ENCODE results near the gene NAP1L1. TPM values are rescaled to one million over a fixed set of nuclear protein-coding genes. Genes with fewer than 3 reads are reported as not detected.
A peak's percentile ranks its signal among the peaks of the same experiment; 100 is the strongest.

NAP1L1 gene
- total RNA-seq, 1 experiment from 2014 or later, result 946 TPM

DNA sequence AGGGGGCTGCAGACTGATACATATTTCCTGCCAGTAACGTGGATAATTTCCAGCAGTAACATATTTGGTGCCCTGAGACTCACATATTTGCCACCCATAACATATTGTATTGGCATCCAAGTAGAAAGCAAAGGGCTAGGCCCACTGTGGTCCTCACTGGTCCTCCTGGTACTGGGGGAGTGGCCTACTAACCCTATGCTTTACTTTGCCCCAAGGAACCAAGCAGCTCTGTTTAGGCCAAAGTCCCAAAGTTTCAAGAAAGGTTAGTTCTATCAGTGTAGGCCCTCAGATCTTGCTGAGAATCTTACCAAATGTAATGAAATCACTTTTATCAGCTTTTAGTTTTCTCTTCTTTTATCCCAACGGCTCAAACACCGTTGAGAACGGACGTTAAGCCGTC lies 35.4 kb upstream of the NAP1L1 start (continued):
- TF ChIP-seq, protein P1, sequence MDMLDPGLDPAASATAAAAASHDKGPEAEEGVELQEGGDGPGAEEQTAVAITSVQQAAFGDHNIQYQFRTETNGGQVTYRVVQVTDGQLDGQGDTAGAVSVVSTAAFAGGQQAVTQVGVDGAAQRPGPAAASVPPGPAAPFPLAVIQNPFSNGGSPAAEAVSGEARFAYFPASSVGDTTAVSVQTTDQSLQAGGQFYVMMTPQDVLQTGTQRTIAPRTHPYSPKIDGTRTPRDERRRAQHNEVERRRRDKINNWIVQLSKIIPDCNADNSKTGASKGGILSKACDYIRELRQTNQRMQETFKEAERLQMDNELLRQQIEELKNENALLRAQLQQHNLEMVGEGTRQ (CRISPR knock-in tag; IDR thresholded peaks at IDR 0.05), result no peak

DNA sequence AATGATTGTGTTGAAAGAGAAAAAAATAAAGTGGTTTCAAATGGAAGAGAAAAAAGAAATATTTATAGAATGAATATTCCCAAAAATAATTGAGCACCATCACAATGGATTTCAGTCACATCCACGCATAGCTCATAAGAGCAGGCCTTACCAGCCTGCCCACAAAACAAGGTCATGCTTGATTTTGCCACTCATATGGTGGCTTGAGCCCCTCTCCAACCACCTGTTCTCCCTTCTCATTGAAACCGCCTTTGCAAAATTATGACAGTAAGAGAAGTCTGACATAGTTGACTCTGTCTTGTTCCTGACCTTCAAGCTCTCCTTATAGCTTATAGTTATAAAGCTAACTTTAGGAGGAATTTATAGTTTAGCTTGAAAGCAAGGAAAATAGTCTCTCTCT lies 33.3 kb upstream of the NAP1L1 start:
- Mint-ChIP-seq H3K36me3 (no peaks in the 10 kb centered on the region), H3K4me1 (0 out of 2 replicates have a peak, but pooled peaks cover 2% of the 10 kb centered on the region), H3K27ac (no peak overlapping the region), H3K9me3 (peaks cover 5% of the 10 kb centered on the region; the same call in 1 of the 2 replicates), H3K4me3 (no peak overlapping the region), H3K27me3 (ENCODE audit: low read depth) (no peaks in the 10 kb centered on the region)
- ATAC-seq (no peak), DNase-seq (ENCODE audit: low spot score) (no peak)
- ChIA-PET CTCF (no interaction called here), POLR2A (no interaction called here)
- TF ChIP-seq, protein P2, sequence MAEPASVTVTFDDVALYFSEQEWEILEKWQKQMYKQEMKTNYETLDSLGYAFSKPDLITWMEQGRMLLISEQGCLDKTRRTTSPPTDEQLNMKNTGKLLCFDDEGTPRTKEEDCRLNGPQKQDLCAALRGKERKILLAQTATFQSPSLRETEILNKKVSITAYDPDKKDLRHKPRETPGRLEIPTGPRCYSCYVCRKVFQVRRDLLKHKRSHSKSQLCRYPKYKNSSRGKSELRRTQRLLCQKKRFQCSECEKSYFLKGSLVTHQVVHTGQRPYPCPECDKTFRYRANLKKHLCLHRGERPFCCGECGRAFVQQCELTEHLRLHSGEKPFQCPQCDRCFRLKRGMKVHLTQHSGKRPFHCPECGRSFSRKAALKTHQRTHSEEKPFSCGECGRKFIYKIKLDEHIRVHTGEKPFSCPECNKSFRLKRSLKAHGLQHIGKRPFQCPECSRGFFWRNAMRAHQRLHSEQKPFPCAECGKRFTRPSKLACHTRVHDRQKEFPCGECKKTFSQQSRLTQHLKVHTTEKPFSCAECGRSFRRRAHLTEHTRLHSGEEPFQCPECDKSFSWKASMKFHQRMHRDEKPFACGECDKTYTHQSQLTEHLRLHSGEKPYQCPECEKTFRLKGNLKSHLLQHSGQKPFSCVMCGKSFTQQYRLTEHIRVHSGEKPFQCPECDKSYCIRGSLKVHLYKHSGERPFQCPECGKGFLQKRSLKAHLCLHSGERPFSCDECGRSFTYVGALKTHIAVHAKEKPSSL (CRISPR knock-in tag; conservative IDR thresholded peaks at IDR 0.05), result no peak
- TF ChIP-seq NR2C2 (CRISPR knock-in tag; IDR thresholded peaks at IDR 0.05), result no peak
- no peak for TF ChIP-seq ZNF263 (CRISPR knock-in tag; IDR thresholded peaks at IDR 0.05; ENCODE audit: low read depth)

DNA sequence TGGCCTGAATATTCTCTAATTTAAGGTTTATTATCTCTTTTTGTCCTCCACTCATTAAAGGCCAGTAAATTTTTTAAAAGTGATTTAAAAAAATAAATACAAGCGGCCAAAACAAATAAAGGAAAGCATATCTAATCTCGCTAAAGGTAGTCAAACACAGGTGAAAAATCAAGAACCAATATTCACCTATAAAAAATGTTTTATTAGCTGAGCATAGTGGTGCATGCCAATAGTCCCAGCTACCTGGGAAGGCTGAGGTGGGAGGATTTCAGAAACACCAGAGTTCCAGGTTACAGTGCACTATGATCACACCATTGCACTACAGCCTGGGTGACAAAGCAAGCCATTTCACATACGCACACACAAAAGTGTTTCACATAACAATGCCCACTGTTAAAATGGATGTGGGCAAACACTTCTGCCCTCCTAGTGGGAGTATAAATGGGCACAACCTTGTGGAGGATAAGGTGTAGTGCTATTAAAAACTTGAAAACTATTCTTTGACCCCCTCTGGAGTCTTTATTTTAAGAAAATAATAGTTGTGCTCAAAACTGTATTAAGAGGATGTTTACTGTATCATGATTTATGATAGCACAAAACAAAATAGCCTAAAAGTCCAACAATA lies 32.7 kb upstream of the NAP1L1 start:
- no peaks in the 10 kb centered on the region for H3K36me3 Mint-ChIP-seq
- TF ChIP-seq ZNF263 (CRISPR knock-in tag; IDR thresholded peaks at IDR 0.05; ENCODE audit: low read depth) (no peak), JAZF1 (CRISPR knock-in tag; IDR thresholded peaks at IDR 0.05) (no peak), ETV6 (CRISPR knock-in tag; IDR thresholded peaks at IDR 0.05) (no peak), RELA (CRISPR knock-in tag; IDR thresholded peaks at IDR 0.05; ENCODE audit: borderline replicate concordance) (no peak), ELF4 (CRISPR knock-in tag; IDR thresholded peaks at IDR 0.05; ENCODE audit: low read depth) (no peak)
- TF ChIP-seq, protein P3, sequence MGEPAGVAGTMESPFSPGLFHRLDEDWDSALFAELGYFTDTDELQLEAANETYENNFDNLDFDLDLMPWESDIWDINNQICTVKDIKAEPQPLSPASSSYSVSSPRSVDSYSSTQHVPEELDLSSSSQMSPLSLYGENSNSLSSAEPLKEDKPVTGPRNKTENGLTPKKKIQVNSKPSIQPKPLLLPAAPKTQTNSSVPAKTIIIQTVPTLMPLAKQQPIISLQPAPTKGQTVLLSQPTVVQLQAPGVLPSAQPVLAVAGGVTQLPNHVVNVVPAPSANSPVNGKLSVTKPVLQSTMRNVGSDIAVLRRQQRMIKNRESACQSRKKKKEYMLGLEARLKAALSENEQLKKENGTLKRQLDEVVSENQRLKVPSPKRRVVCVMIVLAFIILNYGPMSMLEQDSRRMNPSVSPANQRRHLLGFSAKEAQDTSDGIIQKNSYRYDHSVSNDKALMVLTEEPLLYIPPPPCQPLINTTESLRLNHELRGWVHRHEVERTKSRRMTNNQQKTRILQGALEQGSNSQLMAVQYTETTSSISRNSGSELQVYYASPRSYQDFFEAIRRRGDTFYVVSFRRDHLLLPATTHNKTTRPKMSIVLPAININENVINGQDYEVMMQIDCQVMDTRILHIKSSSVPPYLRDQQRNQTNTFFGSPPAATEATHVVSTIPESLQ (CRISPR knock-in tag; IDR thresholded peaks at IDR 0.05), result no peak
- TF ChIP-seq, protein P4, sequence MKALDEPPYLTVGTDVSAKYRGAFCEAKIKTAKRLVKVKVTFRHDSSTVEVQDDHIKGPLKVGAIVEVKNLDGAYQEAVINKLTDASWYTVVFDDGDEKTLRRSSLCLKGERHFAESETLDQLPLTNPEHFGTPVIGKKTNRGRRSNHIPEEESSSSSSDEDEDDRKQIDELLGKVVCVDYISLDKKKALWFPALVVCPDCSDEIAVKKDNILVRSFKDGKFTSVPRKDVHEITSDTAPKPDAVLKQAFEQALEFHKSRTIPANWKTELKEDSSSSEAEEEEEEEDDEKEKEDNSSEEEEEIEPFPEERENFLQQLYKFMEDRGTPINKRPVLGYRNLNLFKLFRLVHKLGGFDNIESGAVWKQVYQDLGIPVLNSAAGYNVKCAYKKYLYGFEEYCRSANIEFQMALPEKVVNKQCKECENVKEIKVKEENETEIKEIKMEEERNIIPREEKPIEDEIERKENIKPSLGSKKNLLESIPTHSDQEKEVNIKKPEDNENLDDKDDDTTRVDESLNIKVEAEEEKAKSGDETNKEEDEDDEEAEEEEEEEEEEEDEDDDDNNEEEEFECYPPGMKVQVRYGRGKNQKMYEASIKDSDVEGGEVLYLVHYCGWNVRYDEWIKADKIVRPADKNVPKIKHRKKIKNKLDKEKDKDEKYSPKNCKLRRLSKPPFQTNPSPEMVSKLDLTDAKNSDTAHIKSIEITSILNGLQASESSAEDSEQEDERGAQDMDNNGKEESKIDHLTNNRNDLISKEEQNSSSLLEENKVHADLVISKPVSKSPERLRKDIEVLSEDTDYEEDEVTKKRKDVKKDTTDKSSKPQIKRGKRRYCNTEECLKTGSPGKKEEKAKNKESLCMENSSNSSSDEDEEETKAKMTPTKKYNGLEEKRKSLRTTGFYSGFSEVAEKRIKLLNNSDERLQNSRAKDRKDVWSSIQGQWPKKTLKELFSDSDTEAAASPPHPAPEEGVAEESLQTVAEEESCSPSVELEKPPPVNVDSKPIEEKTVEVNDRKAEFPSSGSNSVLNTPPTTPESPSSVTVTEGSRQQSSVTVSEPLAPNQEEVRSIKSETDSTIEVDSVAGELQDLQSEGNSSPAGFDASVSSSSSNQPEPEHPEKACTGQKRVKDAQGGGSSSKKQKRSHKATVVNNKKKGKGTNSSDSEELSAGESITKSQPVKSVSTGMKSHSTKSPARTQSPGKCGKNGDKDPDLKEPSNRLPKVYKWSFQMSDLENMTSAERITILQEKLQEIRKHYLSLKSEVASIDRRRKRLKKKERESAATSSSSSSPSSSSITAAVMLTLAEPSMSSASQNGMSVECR (CRISPR knock-in tag; IDR thresholded peaks at IDR 0.05; ENCODE audit: borderline replicate concordance), result no peak
- 0 out of 2 replicates have a peak, but pooled peaks cover 2% of the 10 kb centered on the region for H3K4me1 Mint-ChIP-seq
- no peaks in the 10 kb centered on the region for H3K27me3 Mint-ChIP-seq (ENCODE audit: low read depth)
- no peak for DNase-seq (ENCODE audit: low spot score)
- H3K9me3 Mint-ChIP-seq, result peaks cover 5% of the 10 kb centered on the region; the same call in 1 of the 2 replicates
- no peak overlapping the region for H3K27ac Mint-ChIP-seq
- peak; percentile 48; the same call in 1 of the 2 replicates for ATAC-seq
- H3K4me3 Mint-ChIP-seq, result no peak overlapping the region
- ChIA-PET POLR2A (no interaction called here), CTCF (no interaction called here)

Data from WTC11 (cell line).